Right ventricle myocardium superior (tissue), 1 donor: Measurements from ENCODE around the gene SNPH. TPM values are rescaled to one million over a fixed set of nuclear protein-coding genes. Genes with fewer than 3 reads are reported as not detected.

Source experiments
- ATAC-seq: fragments of 200-7000 bp; cut with Tn5 transposase; one replicate; pipeline ENCODE4 v1.9.1; 2020; ENCODE audit warnings: mild to moderate bottlenecking; ENCODE audit not compliant: poor library complexity
- DNase-seq: peaks from one replicate; pipeline ENCODE4 v3.0.0-alpha.2; 2020
- intact Hi-C: fragments of 100-400 bp; cut with DNase I; formaldehyde crosslinking; loops from one replicate; pipeline ENCODE4 v1.11.2; 2022
- total RNA-seq: library from RNA; stranded (reverse); fragmentation: NEBNext Ultra II Directional; extraction: Animal tissue kit (Norgen Biotek cat#: 25700); gene quantifications from one replicate; pipeline ENCODE4 v1.2.1, GENCODE V29; 2021
- donor health status: DM: no; HTN: yes; CAD: no; lungs with severe emphysema.

The SNPH gene
- total RNA-seq, 1 donor from 2014 or later, result 8.9 TPM

DNA sequence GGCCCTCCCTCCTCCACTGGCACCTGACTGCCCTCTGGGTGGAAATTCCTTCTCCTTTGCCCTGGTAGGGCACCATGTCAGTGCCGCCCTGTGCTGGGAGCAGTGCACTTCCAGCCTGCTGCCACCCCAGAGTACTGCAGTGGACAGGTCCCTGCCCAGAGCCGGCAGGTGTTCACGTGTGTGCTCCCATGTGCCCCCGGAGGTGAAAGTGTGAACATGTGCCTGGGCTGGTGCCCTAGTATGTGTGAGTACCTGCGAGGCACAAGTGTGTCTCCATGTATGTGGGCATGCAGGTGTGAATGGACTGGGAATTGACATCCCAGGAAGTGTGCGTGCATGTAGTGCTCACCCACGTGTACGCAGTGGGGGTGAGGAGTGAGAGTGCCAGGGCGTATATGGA is 33.4 kb downstream of the SNPH start:
- ATAC-seq, result no peak
- no peak for DNase-seq
- intact Hi-C loops, result no loop called here

DNA sequence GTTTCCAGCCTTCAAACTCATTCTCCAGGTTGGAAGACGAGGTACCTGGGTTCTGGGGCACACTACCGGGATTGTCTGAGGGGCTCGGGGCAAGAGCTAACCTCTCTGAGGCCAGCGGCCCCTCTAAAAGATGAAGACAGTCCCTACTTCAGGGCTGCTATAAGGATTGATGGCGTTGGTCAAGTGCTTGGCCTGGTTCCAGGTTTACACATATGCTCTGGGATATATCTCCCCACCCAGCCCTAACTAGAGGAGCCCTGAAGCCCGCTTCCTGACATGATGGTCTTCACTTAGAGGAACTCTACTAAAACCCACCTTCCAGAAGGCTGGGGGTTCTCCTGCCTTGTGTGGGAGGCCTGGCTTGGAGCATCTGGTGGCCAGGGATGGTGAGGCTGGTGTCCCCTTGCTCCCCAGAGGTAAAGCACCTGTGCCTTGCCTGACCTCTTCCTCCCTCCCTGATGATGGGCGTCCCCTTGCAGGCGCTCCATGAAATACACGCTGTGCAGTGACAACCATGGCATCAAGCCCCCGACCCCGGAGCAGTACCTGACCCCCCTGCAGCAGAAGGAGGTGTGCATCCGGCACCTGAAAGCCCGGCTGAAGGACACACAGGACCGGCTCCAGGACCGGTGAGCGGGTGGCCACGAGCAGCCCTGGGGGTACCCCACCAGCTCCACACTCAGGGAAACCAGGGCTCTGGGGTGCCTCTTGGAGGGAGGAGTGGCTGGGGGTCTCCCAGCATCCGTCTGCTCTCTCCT is 34.2 kb downstream of the SNPH start:
- ATAC-seq, result no peak
- intact Hi-C loops, result no loop called here
- no peak for DNase-seq

DNA sequence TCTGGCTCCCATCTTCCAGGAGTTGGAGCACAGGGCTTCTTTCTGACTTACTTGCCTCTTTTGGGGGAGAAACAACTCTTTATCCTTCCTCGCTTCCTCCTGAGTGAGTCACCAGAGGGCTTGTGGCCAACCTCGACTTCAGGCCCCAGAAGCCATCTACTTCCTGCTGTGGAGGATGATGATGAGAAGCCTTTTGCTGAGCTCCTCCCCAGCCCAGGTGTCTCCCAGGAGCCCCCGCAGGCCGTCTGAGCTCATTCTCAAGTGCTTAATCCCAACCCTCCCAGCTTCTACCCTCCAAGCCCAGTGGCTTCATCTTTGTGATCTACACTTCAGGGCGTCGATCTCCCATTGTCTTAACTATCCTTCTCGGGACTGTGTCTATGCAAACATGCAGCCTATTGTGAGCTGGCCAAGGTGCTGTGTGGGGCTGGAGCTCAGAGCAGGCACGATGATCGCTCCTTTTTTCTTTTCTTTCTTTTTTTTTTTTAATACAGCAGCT is 35.0 kb downstream of the SNPH start:
- no peak for ATAC-seq
- intact Hi-C loops, result no loop called here
- no peak for DNase-seq

DNA sequence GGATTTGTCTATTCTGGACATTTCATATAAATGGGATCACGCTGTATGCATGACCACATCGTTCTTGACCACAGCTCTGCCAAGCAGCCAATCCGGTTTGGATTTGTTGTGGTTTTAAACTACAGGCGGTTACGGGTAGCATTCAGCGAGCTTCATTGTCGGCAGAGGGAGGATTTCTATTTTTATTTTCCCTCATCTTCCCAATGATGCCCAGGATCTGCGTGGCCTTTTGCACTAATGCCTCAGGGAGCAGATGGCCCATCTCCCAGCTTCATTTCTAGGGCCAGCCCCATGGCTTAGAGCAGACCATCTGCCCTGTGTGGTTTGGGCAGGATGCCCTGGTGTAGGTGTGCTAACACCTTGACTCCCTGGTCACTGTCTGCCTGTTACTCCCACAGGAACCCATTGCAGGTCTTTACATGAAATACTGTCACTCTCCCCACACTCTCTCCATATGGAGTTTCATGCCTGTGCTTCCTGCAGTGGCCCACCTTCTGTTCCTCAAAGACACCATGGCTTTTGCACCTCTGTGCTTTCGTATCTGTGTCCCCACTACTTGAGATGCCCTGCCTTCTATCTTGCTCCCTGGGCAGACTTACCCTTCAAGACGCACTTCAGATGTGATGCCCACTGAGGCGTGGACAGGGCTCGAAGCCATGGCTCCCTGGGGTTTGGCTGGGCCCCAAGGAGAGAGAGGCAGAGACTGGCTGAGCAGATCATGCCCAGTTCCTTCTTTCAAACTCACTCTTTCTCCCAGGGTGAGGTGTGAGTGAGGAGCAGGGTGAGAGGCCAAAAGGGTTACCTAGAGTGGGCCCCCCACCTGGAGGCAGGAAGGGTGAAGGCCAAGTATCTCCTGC is 36.8 kb downstream of the SNPH start:
- ATAC-seq, result no peak
- intact Hi-C loops, result no loop called here
- no peak for DNase-seq

DNA sequence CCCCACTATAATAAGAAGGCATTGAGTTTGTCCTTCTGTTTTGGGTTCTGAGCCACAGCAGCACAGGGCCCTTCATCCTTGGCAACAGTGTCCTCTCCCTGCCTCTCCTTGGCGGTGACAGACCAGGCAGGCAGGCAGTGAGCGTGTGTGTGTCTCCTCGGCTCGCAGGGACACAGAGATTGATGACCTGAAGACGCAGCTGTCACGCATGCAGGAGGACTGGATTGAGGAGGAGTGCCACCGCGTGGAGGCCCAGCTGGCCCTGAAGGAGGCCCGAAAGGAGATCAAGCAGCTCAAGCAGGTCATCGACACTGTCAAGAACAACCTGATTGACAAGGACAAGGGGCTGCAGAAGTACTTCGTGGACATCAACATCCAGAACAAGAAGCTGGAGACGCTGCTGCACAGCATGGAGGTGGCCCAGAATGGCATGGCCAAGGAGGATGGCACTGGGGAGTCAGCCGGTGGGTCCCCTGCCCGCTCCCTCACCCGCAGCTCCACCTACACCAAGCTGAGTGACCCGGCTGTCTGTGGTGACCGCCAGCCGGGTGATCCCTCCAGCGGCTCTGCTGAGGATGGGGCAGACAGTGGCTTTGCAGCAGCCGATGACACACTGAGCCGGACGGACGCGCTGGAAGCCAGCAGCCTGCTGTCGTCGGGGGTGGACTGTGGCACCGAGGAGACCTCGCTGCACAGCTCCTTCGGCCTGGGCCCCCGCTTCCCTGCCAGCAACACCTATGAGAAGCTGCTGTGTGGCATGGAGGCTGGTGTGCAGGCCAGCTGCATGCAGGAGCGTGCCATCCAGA is 38.8 kb downstream of the SNPH start:
- no peak for ATAC-seq
- intact Hi-C loops, result no loop called here
- no peak for DNase-seq

DNA sequence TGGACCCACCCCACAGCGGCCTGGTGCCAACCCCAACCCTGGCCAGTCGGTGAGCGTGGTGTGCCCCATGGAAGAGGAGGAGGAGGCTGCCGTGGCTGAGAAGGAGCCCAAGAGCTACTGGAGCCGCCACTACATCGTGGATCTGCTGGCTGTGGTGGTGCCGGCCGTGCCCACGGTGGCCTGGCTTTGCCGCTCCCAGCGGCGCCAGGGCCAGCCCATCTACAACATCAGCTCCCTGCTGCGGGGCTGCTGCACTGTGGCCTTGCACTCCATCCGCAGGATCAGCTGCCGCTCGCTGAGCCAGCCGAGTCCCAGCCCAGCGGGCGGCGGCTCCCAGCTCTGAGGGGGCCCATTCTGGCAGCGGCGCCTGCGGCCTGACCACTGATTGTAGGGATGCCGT is 39.6 kb downstream of the SNPH start:
- ATAC-seq (no peak), DNase-seq (no peak)
- intact Hi-C loops, result no loop called here

DNA sequence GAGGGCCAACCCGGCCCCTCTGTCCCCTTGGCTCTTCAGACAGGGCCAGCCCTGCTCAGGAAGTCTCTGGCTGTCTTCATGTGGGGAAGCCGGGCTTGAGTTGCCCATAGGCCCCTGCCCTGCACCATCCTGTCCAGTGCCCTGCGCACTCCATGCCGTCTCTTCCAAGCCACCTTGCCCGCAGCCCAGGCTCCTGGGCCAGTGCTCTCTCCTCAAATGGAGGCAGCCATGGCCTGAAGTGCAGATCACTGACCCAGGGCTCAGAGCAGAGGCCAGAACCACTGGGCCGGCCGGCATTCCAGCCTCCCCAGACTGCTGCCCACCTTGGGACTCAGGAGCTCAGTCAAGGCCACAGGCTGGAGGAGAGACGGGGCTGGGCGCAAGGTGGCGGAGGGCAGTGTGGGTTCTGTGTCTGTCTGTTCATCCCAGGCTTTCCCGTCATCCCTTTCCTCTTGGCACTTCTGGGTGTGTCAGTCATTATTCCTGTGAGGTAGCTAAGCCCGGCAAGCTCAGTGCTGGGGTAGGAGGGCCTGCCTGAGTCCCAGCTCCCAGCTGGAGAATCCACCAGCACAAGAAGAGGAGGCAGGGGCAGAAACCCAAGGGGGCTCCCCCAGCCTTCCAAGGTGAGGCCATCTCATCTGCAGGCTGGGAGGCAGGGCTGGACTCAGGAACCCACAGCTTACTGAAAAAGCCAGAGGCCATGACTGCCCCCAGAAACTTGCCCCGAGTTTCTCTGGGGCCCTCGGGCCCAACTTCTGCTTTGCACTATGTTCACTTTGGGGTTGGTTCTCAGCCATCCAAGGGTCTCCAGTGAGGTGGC is 40.4 kb downstream of the SNPH start:
- DNase-seq, result no peak
- ATAC-seq, result no peak
- intact Hi-C loops, result no loop called here

DNA sequence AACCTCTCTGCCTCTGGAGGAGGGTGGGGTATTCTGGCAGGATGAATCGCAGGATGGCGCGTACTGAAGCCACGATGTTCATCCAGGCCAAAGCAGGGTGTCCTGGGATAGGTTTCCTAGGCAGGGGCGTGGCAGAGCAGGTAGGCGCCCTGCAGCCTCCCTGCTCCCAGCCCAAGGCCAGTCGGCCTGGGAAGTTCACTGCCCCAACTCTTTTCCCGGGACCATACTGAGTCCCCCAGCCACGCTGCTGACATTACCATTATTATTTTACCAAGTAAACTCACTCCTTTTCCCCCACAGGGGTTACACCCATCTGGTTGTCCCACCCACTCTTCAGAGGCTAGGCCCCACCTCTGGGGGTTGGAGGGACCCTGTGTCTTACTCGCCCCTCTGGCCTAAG is 41.1 kb downstream of the SNPH start:
- DNase-seq, result no peak
- ATAC-seq, result no peak
- intact Hi-C loops, result no loop called here

DNA sequence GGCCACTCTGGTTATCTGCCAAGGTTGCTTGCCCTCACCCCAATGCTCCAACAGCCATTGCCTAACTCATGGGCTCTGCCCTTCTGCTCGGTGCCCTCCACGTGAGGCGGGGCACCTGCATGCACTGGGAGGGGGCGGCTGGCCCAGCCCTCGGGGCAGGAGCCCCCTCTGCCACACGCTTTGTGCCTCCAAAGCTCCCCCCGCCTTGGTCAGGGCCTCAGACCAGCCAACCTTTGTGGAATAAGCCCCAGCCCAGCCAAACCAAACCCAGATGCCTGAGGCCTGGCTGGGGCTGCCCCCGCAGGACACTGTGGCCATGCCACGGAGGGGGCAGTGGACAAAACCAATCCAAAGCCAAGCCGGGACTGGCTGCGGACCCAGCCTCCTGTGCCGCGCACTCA is 41.5 kb downstream of the SNPH start:
- no peak for DNase-seq
- intact Hi-C loops, result no loop called here
- ATAC-seq, result no peak

DNA sequence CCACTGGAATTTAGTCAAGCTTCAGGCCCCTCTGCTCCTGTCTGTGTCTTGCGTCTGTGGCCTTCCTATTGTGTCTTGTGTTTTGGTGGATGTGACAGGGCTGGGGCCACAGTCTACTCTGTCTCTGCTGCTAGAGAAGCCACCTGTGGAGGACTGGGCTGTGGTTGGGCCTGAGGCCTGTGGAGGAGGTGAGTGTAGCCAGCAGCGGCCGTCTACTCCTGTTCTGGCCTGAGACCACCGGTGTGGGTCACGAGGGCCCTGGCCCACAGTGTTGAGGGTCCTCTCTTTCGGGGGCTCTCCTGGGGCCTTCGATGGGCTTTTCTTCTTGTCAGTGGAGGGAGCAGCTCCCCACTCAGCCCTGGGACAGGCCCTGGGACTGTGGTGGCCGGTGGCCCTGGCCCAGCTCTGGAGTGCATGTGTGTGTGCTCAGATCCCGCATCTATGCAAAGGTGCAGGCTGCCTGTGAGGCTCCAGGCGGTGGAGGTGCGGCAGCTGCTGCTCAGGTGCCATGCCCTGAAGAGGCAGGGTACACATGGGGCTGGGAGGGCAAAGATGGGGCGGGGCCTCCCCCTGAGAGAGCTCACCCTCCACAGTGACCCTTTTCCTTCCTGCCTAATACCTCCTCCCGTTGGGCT is 42.1 kb downstream of the SNPH start:
- no peak for ATAC-seq
- intact Hi-C loops, result no loop called here
- no peak for DNase-seq

DNA sequence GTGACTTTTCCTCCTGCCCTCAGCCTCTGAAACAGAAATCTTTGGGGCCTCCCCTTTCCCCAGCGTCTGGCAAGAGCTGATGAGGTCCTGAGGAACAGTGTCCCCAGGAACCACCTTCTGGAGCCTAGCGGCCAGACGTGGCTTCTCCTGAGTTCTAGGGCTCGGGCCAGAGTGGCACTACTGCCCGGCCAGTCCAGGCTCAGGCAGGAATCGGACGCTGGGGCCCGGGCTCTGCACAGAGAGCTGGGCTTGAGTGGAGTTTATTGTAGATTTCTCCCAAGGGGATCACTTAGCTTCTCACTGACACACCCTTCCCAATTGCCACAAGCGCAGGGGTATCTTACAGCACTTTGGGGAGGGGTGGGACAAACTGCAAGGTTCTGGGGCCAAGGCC is 42.6 kb downstream of the SNPH start:
- no peak for DNase-seq

DNA sequence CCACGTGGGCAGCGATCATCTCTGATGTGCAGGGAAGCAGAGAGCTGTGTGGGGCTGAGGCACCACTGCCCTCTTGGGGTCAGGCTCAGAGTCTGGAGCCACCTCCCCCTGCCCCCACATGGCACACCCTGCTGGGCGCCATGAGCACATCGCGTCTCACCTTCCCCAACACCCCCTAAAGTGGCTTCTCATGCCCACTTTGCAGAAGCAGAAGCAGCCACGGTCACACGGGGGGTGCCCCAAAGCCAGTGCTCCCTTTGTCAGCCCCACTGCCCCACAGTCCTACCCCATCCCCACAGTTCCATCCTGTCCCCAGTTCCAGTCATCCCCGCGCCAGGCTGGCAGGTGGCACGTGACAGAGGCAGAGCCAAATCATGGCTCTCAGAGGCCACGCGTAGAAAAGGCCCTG is 43.3 kb downstream of the SNPH start:
- ATAC-seq, result no peak
- DNase-seq, result no peak
- intact Hi-C loops, result no loop called here

More for the DNA sequence above, 42.6 kb downstream of the SNPH start:
- no peak for ATAC-seq
- intact Hi-C loops, result no loop called here

DNA sequence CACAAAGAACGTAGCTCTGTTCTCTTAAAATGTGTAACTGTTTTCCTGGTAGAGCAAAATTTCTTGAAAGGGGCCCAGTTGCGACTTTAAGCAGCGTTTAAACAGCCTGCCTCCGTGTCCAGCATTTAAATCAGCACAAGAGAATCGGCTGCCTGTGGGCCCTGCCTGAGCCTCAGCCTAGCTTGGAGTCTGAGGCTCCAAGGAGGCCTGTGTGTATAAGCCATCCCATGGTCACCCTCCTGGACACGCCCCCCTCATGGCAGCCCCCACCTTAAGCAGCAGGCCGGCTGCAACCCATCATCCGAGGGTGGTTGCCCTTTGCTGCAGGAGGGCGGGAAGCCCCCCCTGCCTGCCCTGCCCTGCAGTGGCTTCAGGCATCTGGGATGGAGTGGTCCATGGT is 44.0 kb downstream of the SNPH start:
- ATAC-seq (no peak), DNase-seq (no peak)
- intact Hi-C loops, result no loop called here

DNA sequence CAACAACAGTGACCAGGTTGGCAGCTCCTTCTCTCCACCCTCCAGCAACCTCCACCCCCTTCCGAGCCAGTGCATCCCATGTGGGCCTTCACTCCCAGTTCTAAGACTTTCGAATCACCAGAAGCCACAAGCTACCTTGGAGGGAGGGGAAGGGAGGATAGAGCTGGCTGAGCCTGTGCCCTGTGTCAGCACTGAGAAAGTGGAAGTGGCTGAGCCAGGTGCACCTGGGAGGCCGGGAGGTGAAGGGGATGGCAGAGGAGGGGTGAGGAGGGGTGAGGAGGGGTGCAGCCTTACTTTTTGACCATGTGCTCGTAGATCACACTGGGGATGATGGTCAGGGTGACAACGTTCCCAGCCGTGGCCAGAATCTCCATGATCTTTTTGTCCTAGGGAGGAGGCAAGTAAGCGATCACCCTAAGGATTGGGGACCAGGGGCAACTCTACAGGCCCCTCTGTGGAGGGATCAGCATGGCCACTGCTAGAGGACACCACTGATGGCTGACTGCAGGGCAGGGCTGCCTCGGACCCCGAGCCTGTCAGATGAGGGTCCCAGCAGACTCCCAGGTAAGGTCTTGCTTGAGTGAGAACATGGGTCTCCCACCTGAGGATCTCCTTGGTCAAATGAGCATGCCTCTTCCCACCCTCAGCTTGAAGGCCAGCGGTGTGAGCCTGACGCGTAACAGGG is 44.6 kb downstream of the SNPH start:
- no peak for ATAC-seq
- no peak for DNase-seq
- intact Hi-C loops, result no loop called here

DNA sequence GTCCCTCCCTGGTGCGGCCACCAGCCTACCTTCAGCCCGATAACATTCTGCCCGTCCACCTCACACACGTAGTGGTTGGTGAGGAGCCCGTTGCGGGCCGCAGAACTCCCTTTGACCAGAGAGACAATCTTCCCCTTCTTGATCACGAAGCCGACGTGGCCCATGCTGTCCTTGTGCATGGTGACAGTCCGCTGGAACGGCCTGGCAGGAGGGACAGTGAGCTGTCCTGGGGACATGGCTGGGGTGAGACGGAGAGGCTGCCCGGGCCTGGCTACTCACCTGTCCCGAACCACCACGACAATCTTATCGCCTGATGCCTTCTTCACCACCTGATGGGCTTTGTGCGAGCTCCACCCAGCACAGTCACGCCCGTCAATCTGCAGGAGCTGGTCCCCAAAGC is 46.2 kb downstream of the SNPH start:
- DNase-seq, result no peak
- intact Hi-C loops, result loop anchor here (2.0 kb wide), 1 partner anchor 124 kb away; no protein-coding TSS in a partner anchor
- no peak for ATAC-seq

DNA sequence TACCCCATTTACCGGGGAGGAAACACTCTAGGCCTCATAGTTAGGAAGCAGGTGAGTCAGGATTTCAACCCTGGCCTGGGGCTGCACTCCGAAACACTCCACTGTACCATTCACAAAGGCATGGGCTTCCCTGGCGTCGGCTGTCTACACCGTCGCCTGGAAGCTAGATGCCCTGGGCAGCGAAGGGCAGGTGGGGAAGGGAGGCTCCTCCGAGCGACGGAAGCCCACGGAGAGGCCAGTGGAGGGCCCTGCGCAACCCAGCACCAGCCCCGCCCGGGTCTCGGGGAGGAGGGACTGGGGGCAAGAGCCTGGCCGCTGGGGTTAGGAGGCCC is 46.8 kb downstream of the SNPH start:
- no peak for ATAC-seq

DNA sequence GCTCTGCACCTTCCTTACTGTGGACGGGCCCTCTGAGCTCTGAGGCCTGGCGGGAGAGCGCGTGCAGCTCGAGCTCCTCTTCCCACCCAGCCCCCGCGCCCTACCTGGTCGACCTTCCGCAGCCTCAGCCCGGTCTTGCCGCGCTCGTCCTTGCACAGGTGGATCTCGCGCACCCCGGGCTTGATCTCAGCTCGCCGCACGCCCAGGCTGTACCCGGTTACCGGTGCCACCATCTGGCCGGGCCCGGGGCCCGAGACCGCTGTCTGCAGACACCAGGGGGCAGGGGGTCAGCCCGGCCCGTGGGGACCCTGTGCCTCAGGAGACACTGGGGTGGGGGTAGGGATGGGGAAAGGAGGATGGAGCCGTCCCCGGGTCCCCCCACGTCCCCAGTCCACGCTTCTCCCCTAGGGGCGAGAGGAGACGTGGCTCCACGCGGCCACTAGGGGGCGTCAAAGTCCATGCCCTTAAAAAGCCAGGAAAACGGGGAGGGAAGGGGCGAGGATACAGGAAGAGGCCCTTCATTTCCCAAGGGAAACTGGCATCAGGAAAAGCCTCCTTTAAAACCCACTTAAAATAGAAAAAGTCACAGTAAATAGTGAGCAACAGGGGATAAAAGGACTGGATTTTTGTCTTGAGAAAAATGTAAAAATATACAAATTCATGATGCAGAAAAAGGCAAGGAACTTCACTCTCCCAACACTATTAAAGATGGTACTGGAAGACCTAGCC is 47.3 kb downstream of the SNPH start:
- DNase-seq (peak; percentile 83), ATAC-seq (peak; percentile 96)
- intact Hi-C loops, result loop anchor here (2.0 kb wide), 1 partner anchor 123 kb away; no protein-coding TSS in a partner anchor

More for the DNA sequence above, 46.8 kb downstream of the SNPH start:
- DNase-seq, result no peak
- intact Hi-C loops, result loop anchor here (2.0 kb wide), 1 partner anchor 124 kb away; no protein-coding TSS in a partner anchor
